ENCODE results near the gene PRSS36. TPM values are rescaled to one million over a fixed set of nuclear protein-coding genes. Genes with fewer than 3 reads are reported as not detected.
"Not testable (repeated sequence)": the region's sequence is repeated elsewhere in the genome, so short reads cannot be mapped to it uniquely, and the experiment has no call there.

Gene PRSS36
- total RNA-seq, 4 donors from 2014 or later, result 1.0 to 8.1 (median 3.7) TPM; not detected in 1

GRCh38 chr16:31168848-31169247 lies 19.0 kb upstream of the PRSS36 start:
- no peaks in the 10 kb centered on the region for H3K36me3 ChIP-seq
- in situ Hi-C loops (cut with MboI; ENCODE audit: low sequenced_read_pairs in 4 of 4), result loop anchor here in 2 of 4 donors (25.0 kb wide), 2 partner anchors 157 to 182 kb away; partner anchors contain the start of genes HSD3B7 (in 1 of the 2) and STX1B (in 1 of the 2)
- H3K27ac ChIP-seq, result no peak overlapping the region
- DNase-seq (no peak), ATAC-seq (no peak)
- H3K4me3 ChIP-seq, result no peak overlapping the region
- H3K9me3 ChIP-seq, result no peaks in the 10 kb centered on the region
- no peaks in the 10 kb centered on the region for H3K4me1 ChIP-seq
- no peaks in the 10 kb centered on the region for H3K27me3 ChIP-seq
- no peak for TF ChIP-seq POLR2A (IDR thresholded peaks at IDR 0.05)
- TF ChIP-seq, protein P1, sequence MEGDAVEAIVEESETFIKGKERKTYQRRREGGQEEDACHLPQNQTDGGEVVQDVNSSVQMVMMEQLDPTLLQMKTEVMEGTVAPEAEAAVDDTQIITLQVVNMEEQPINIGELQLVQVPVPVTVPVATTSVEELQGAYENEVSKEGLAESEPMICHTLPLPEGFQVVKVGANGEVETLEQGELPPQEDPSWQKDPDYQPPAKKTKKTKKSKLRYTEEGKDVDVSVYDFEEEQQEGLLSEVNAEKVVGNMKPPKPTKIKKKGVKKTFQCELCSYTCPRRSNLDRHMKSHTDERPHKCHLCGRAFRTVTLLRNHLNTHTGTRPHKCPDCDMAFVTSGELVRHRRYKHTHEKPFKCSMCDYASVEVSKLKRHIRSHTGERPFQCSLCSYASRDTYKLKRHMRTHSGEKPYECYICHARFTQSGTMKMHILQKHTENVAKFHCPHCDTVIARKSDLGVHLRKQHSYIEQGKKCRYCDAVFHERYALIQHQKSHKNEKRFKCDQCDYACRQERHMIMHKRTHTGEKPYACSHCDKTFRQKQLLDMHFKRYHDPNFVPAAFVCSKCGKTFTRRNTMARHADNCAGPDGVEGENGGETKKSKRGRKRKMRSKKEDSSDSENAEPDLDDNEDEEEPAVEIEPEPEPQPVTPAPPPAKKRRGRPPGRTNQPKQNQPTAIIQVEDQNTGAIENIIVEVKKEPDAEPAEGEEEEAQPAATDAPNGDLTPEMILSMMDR (IDR thresholded peaks at IDR 0.05 in 4 of 5, conservative IDR thresholded peaks at IDR 0.05 in 1 of 5), result no peak
- intact Hi-C loops (cut with DNase I; ENCODE audit: low total_unique reads), result no loop called here

- Histone ChIP-seq H3K4me1 (no peaks in the 10 kb centered on the region), H3K4me3 (no peak overlapping the region), H3K27ac (no peak overlapping the region), H3K36me3 (no peaks in the 10 kb centered on the region), H3K9me3 (no peaks in the 10 kb centered on the region), H3K27me3 (no peaks in the 10 kb centered on the region)
- no peak for DNase-seq
- ATAC-seq, result no peak
- in situ Hi-C loops (cut with MboI; ENCODE audit: low sequenced_read_pairs in 4 of 4), result loop anchor here in 2 of 4 donors (25.0 kb wide), 2 partner anchors 155 to 180 kb away; partner anchors contain the start of genes HSD3B7 (in 1 of the 2) and STX1B (in 1 of the 2)
- TF ChIP-seq, protein P1 (IDR thresholded peaks at IDR 0.05 in 4 of 5, conservative IDR thresholded peaks at IDR 0.05 in 1 of 5), result no peak
- TF ChIP-seq POLR2A (IDR thresholded peaks at IDR 0.05), result no peak
- intact Hi-C loops (cut with DNase I; ENCODE audit: low total_unique reads), result no loop called here
Measured at GRCh38 chr16:31167315-31167714, 17.4 kb upstream of the PRSS36 start.

DNA sequence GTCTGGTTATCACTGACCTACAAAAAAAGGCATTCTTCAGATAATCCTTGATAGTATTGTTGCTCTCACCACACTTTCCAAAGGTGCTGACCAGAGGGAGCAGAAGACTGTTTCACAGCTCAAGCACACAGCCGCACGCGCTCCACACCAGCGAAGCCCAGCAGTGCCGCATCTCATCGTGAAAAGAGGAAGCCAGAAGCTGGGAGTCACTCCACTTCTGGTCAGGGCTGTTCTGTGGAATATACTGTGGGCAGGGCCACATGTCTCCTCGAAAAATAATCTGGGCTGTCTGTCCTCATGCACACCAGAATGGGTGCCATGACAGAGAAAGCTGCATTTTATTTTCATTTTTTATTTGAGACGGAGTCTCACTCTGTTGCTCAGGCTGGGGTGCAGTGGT lies 7.3 kb upstream of the PRSS36 start:
- in situ Hi-C loops (cut with MboI; ENCODE audit: low sequenced_read_pairs in 4 of 4), result loop anchor here in 2 of 4 donors (10.0 to 25.0 kb wide), 3 partner anchors 62 to 170 kb away; partner anchors contain the start of genes HSD3B7 (in 1 of the 2), STX1B (in 1 of the 2) and VKORC1 (in 1 of the 2)

DNA sequence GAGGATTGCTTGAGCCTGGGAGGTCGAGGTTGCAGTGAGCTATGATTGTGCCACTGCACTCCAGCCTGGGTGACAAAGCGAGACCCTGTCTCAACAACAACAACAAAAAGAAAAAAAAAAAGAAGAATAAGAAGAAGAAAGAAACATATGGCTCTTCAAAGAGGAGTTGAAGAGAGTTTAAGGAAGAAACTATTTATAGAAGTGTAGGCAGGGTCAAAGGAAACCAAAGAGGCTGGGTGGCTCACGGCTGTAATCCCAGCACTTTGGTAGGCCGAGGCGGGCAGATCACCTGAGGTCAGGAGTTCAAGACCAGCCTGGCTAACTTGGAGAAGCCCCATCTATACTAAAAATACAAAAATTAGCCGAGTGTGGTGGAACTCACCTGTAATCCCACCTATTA lies 1.1 kb upstream of the PRSS36 start:
- H3K27ac ChIP-seq, result peak overlapping the region in 2 of 4 donors; percentile 46 to 60
- H3K36me3 ChIP-seq; intact Hi-C loops (cut with DNase I; ENCODE audit: low total_unique reads); ATAC-seq; H3K4me3 ChIP-seq; H3K9me3 ChIP-seq; H3K4me1 ChIP-seq; H3K27me3 ChIP-seq; DNase-seq: not testable (repeated sequence)
- in situ Hi-C loops (cut with MboI; ENCODE audit: low sequenced_read_pairs in 4 of 4), result loop anchor here in 2 of 4 donors (10.0 to 25.0 kb wide), 3 partner anchors 56 to 164 kb away; partner anchors contain the start of genes HSD3B7 (in 1 of the 2), STX1B (in 1 of the 2) and VKORC1 (in 1 of the 2)

More for the DNA sequence above, 7.3 kb upstream of the PRSS36 start:
- ATAC-seq (no peak), DNase-seq (no peak)
- no peaks in the 10 kb centered on the region for H3K36me3 ChIP-seq
- H3K27ac ChIP-seq, result no peak overlapping the region
- no peaks in the 10 kb centered on the region for H3K9me3 ChIP-seq
- no peaks in the 10 kb centered on the region for H3K27me3 ChIP-seq
- no peak overlapping the region for H3K4me3 ChIP-seq
- no peak for TF ChIP-seq POLR2A (IDR thresholded peaks at IDR 0.05)
- TF ChIP-seq, protein P1 (IDR thresholded peaks at IDR 0.05 in 4 of 5, conservative IDR thresholded peaks at IDR 0.05 in 1 of 5), result no peak
- intact Hi-C loops (cut with DNase I; ENCODE audit: low total_unique reads), result no loop called here
- H3K4me1 ChIP-seq, result no peaks in the 10 kb centered on the region

- TF ChIP-seq, protein P1 (IDR thresholded peaks at IDR 0.05 in 4 of 5, conservative IDR thresholded peaks at IDR 0.05 in 1 of 5), result no peak
- TF ChIP-seq POLR2A (IDR thresholded peaks at IDR 0.05), result no peak
- ATAC-seq (no peak), DNase-seq (peak in 1 of 2 donors; percentile 23)
- H3K4me1 ChIP-seq, result peaks cover 0 to 5% of the 10 kb centered on the region in 2 donors
- in situ Hi-C loops (cut with MboI; ENCODE audit: low sequenced_read_pairs in 4 of 4), result no loop called here
- H3K36me3 ChIP-seq, result no peaks in the 10 kb centered on the region
- H3K9me3 ChIP-seq, result no peaks in the 10 kb centered on the region
- H3K4me3 ChIP-seq, result no peak overlapping the region
- intact Hi-C loops (cut with DNase I; ENCODE audit: low total_unique reads), result no loop called here
- peak overlapping the region in 2 of 4 donors; percentile 46 to 60 for H3K27ac ChIP-seq
- no peaks in the 10 kb centered on the region for H3K27me3 ChIP-seq
Measured at GRCh38 chr16:31149332-31149731, 534 bp downstream of the PRSS36 start.

Data from gastrocnemius medialis (tissue), 4 donors.